ENCODE data around the gene HLA-DQA1.

DNA sequence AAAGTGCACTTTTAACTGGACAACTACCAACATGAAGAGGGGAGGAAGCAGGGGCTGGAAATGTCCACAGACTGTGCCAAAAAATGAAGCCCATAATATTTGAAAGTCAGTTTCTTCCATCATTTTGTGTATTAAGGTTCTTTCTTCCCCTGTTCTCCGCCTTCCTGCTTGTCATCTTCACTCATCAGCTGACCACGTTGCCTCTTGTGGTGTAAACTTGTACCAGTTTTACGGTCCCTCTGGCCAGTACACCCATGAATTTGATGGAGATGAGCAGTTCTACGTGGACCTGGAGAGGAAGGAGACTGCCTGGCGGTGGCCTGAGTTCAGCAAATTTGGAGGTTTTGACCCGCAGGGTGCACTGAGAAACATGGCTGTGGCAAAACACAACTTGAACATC, 3.9 kb downstream of the HLA-DQA1 start:
- TF ChIP-seq CTCF (conservative IDR thresholded peaks at IDR 0.05) (no peak), EZH2 (IDR thresholded peaks at IDR 0.05; ENCODE audit: low read depth) (no peak)

All from PC-9 (cell line).